Transverse colon (tissue), 4 donors: ENCODE data around the gene C1QTNF5. TPM values are rescaled to one million over a fixed set of nuclear protein-coding genes. Genes with fewer than 3 reads are reported as not detected.

ENCODE experiments used
- DNase-seq: peaks from one replicate; pipeline ENCODE4 v3.0.0-alpha.2; 2019
- H3K27ac ChIP-seq, 4 donors: fragments of 200-600 bp; sonication (generic); 2 replicates each; pipeline ENCODE4 v1.5.1; 2016 to 2018; ENCODE audit warnings: inconsistent platforms in 4 of 4
- H3K27me3 ChIP-seq: fragments of 200-600 bp; sonication (generic); 2 replicates; pipeline ENCODE4 v1.5.1; 2017; ENCODE audit warnings: inconsistent platforms
- H3K36me3 ChIP-seq, 4 donors: fragments of 200-600 bp; sonication (generic); 2 replicates each; pipeline ENCODE4 v1.5.1; 2017 to 2019; ENCODE audit warnings: inconsistent platforms in 4 of 4
- H3K4me1 ChIP-seq, 4 donors: fragments of 200-600 bp; sonication (generic); 2 replicates each; pipeline ENCODE4 v1.5.1; 2017 to 2020; ENCODE audit warnings: inconsistent platforms in 4 of 4
- H3K4me3 ChIP-seq, 4 donors: fragments of 200-600 bp; sonication (generic); 1 replicate in 1 of 4; 2 replicates in 3 of 4; pipeline versions ENCODE4 v1.5.1 to v1.6.1; 2017 to 2019; ENCODE audit warnings: inconsistent platforms in 4 of 4
- H3K9me3 ChIP-seq, 2 donors: fragments of 200-600 bp; sonication (generic); 2 replicates each; pipeline ENCODE4 v1.5.1; 2017 to 2019; ENCODE audit warnings: inconsistent platforms in 2 of 2
- CTCF ChIP-seq, 5 experiments: fragments of 200-600 bp in 3 of 5; fragments of 450-650 bp in 2 of 5; sonication (generic) in 3 of 5; IDR thresholded peaks; 1 replicate in 2 of 5; 2 replicates in 3 of 5; pipeline ENCODE4 v1.5.1; 2016 to 2017; ENCODE audit warnings: antibody characterized with exemption in 5 of 5, inconsistent platforms in 3 of 5, mild to moderate bottlenecking in 2 of 5, moderate library complexity in 1 of 5
- EP300 ChIP-seq: sonication (generic); formaldehyde crosslinking; IDR thresholded peaks from one replicate; pipeline ENCODE4 v1.6.1; 2017; ENCODE audit warnings: antibody characterized with exemption, low read depth
- POLR2A ChIP-seq: fragments of 450-650 bp; IDR thresholded peaks from one replicate; pipeline ENCODE4 v1.6.1; 2016; ENCODE audit warnings: antibody characterized with exemption, mild to moderate bottlenecking, moderate library complexity
- POLR2AphosphoS5 ChIP-seq, 3 donors: sonication (generic); formaldehyde crosslinking; IDR thresholded peaks; one replicate each; pipeline ENCODE4 v1.6.1; 2016; ENCODE audit warnings: antibody characterized with exemption in 3 of 3
- WGBS, 2 donors: methylation state at CpG; one replicate each; pipeline ENCODE4 v1.1.5; 2018; ENCODE audit warnings: low coverage in 1 of 2; 5-methylcytosine and 5-hydroxymethylcytosine counted together
- in situ Hi-C, 4 donors: fragments of 200-750 bp; cut with MboI; loops; one replicate each; pipeline versions ENCODE4 v1.15.0 to v1.15.1; 2017; ENCODE audit warnings: low sequenced_read_pairs in 3 of 4, low pct_ligation_motif_present in 1 of 4, low pct_unique_long_range_greater_than_20kb in 1 of 4
- intact Hi-C: fragments of 100-400 bp; cut with DNase I; formaldehyde crosslinking; loops from one replicate; pipeline ENCODE4 v1.15.1; 2023; ENCODE audit warnings: low total_unique reads
- total RNA-seq, 4 donors: library from RNA; depleted of rRNA; stranded (reverse); fragments of >200 nt; gene quantifications; one replicate each; pipeline ENCODE4 v1.1.0, GENCODE V29; 2016

Gene C1QTNF5
- total RNA-seq, 4 donors from 2014 or later = 7.6 to 20.5 (median 11.4) TPM

- Histone ChIP-seq H3K27ac (no peak overlapping the region), H3K4me1 (peaks cover 12 to 22% (median 19%) of the 10 kb centered on the region in 4 donors), H3K4me3 (no peak overlapping the region), H3K9me3 (no peaks in the 10 kb centered on the region), H3K36me3 (no peaks in the 10 kb centered on the region), H3K27me3 (peaks cover 37% of the 10 kb centered on the region)
- 76% methylated on average over 13 of the region's 14 CpGs; no CpG with 5 or more reads in 1 of the 2 donors for WGBS, 2 donors
- TF ChIP-seq CTCF (IDR thresholded peaks at IDR 0.05) = no peak
- TF ChIP-seq EP300 = no peak
- TF ChIP-seq POLR2AphosphoS5 (IDR thresholded peaks at IDR 0.05) = no peak
- TF ChIP-seq POLR2A = no peak
- in situ Hi-C loops (no loop called here), intact Hi-C loops (no loop called here)
- no peak for DNase-seq
These were observed 3.8 kb upstream of the C1QTNF5 start for GRCh38 chr11:119344291-119345010.

- DNase-seq = no peak
- no peak for TF ChIP-seq EP300
- no peak for TF ChIP-seq POLR2AphosphoS5 (IDR thresholded peaks at IDR 0.05)
- no peak for TF ChIP-seq POLR2A
- no peak for TF ChIP-seq CTCF (IDR thresholded peaks at IDR 0.05)
- no peaks in the 10 kb centered on the region for H3K36me3 ChIP-seq
- peaks cover 17 to 29% (median 25%) of the 10 kb centered on the region in 4 donors for H3K4me1 ChIP-seq
- in situ Hi-C loops (no loop called here), intact Hi-C loops (no loop called here)
- H3K9me3 ChIP-seq = no peaks in the 10 kb centered on the region
- 81 to 82% methylated on average over 4 to 7 of the region's 7 CpGs for WGBS, 2 donors
- peaks cover 41% of the 10 kb centered on the region for H3K27me3 ChIP-seq
- H3K4me3 ChIP-seq = no peak overlapping the region
- no peak overlapping the region for H3K27ac ChIP-seq
These were observed 3.0 kb upstream of the C1QTNF5 start for GRCh38 chr11:119343726-119344125.

- H3K36me3 ChIP-seq = no peaks in the 10 kb centered on the region
- in situ Hi-C loops (no loop called here), intact Hi-C loops (no loop called here)
- TF ChIP-seq CTCF (IDR thresholded peaks at IDR 0.05) = no peak
- no peak for TF ChIP-seq EP300
- no peak for TF ChIP-seq POLR2AphosphoS5 (IDR thresholded peaks at IDR 0.05)
- no peak for TF ChIP-seq POLR2A
- H3K27me3 ChIP-seq = peaks cover 41% of the 10 kb centered on the region
- no peaks in the 10 kb centered on the region for H3K9me3 ChIP-seq
- 51 to 82% methylated on average over 5 to 10 of the region's 10 CpGs for WGBS, 2 donors
- H3K4me1 ChIP-seq = peaks cover 17 to 41% (median 35%) of the 10 kb centered on the region in 4 donors
- DNase-seq = no peak
- H3K27ac ChIP-seq = no peak overlapping the region
- H3K4me3 ChIP-seq = no peak overlapping the region
These were observed 1.9 kb upstream of the C1QTNF5 start for GRCh38 chr11:119342362-119343130.

GRCh38 chr11:119342023-119342300 is 1.3 kb upstream of the C1QTNF5 start:
- DNase-seq = no peak
- Histone ChIP-seq H3K27me3 (peaks cover 41% of the 10 kb centered on the region), H3K4me3 (no peak overlapping the region), H3K27ac (no peak overlapping the region), H3K4me1 (peaks cover 17 to 47% (median 37%) of the 10 kb centered on the region in 4 donors), H3K9me3 (no peaks in the 10 kb centered on the region), H3K36me3 (no peaks in the 10 kb centered on the region)
- in situ Hi-C loops (no loop called here), intact Hi-C loops (no loop called here)
- WGBS, 2 donors = 63% methylated on average over 7 of the region's 7 CpGs; no CpG with 5 or more reads in 1 of the 2 donors
- no peak for TF ChIP-seq POLR2A
- no peak for TF ChIP-seq POLR2AphosphoS5 (IDR thresholded peaks at IDR 0.05)
- TF ChIP-seq CTCF (IDR thresholded peaks at IDR 0.05) = no peak
- no peak for TF ChIP-seq EP300
